BJ (cell line): Measurements from ENCODE around the gene COL16A1. TPM values are rescaled to one million over a fixed set of nuclear protein-coding genes. Genes with fewer than 3 reads are reported as not detected.

Experiments
- CTCF ChIA-PET: fragments of 350-600 bp; formaldehyde crosslinking; extraction: SDS; loops from one replicate; lab custom pipeline; 2021; ENCODE audit warnings: antibody characterized with exemption, inconsistent platforms; lab: Yijun Ruan, JAX
- POLR2A ChIA-PET: fragments of 300-600 bp; sonication (Branson Sonifier 250); formaldehyde crosslinking; extraction: SDS; loops from one replicate; lab custom pipeline; 2021; ENCODE audit warnings: antibody characterized with exemption; lab: Charles Lee
- DNase-seq: peaks from one replicate; pipeline ENCODE4 v3.0.0-alpha.2; 2011; ENCODE audit warnings: low read depth
- H3K27me3 ChIP-seq: 2 replicates; pipeline ENCODE4 v1.6.0; 2011; ENCODE audit warnings: low read length; ENCODE audit not compliant: control insufficient read depth, insufficient read depth
- H3K36me3 ChIP-seq: 2 replicates; pipeline ENCODE4 v1.5.1; 2011; ENCODE audit warnings: low read length; ENCODE audit not compliant: control insufficient read depth, insufficient read depth
- H3K4me3 ChIP-seq: 2 replicates; pipeline ENCODE4 v1.5.1; 2011; ENCODE audit warnings: low read depth, mild to moderate bottlenecking, control low read depth, low read length
- polyA plus RNA-seq: library from polyadenylated mRNA; depleted of rRNA; stranded (reverse); fragments of >200 nt; gene quantifications from 2 replicates; pipeline ENCODE4 v1.2.3, GENCODE V29; 2011
- TF ChIP-seq, protein P1 (sequence below): IDR thresholded peaks from 2 replicates; pipeline ENCODE4 v1.5.1; 2011; ENCODE audit warnings: low read depth, mild to moderate bottlenecking, control low read depth, inconsistent platforms, low read length, moderate library complexity; ENCODE audit not compliant: insufficient read depth

Gene COL16A1
- polyA plus RNA-seq, 1 experiment = 123 TPM

DNA sequence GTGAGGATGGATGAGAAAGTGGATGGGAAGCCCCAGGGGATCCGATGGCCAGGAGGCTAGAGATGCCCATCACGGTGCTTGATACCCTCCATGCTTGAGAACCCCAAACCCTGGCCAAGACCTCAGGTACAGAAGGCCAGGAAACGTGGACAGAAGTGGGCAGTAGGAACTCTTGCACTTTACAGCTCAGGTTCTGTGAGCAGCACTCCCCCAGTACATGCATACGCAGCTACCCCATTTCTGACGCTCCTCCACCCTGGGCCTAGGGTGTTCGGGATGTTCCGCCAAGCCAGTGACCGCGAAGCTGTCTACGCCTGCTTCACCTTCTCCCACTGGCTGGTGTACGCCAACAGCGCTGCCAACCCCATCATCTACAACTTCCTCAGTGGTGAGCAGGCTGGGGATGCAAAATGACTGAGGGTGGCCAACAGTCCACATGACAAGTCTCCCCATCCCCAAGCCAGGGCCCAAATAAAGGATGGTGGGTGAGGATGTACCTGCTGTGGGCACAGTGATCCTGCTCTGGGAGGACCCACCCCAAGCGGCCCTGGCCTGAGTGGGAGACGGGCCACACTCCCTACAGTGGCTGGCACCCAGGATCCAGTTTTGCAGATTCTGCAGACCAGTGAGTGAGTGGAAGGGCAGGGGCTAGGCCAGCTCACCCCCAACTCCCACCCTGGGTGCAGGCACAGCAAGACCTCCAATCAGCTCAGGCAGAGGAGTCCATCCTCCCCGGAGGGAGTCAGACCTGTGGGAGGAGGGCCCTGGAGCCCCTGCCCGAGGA, 78.9 kb downstream of the COL16A1 start:
- ChIA-PET POLR2A (no interaction called here), CTCF (interaction anchor here (0.5 to 1.5 kb wide), 4 partner anchors 8 to 165 kb away, joined by 3 to 4 read pairs (median 4); no protein-coding TSS in a partner anchor)
- Histone ChIP-seq H3K27me3 (no peaks in the 10 kb centered on the region), H3K4me3 (no peak overlapping the region), H3K36me3 (peaks cover 12% of the 10 kb centered on the region)
- TF ChIP-seq, protein P1, sequence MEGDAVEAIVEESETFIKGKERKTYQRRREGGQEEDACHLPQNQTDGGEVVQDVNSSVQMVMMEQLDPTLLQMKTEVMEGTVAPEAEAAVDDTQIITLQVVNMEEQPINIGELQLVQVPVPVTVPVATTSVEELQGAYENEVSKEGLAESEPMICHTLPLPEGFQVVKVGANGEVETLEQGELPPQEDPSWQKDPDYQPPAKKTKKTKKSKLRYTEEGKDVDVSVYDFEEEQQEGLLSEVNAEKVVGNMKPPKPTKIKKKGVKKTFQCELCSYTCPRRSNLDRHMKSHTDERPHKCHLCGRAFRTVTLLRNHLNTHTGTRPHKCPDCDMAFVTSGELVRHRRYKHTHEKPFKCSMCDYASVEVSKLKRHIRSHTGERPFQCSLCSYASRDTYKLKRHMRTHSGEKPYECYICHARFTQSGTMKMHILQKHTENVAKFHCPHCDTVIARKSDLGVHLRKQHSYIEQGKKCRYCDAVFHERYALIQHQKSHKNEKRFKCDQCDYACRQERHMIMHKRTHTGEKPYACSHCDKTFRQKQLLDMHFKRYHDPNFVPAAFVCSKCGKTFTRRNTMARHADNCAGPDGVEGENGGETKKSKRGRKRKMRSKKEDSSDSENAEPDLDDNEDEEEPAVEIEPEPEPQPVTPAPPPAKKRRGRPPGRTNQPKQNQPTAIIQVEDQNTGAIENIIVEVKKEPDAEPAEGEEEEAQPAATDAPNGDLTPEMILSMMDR = no peak
- DNase-seq = no peak

DNA sequence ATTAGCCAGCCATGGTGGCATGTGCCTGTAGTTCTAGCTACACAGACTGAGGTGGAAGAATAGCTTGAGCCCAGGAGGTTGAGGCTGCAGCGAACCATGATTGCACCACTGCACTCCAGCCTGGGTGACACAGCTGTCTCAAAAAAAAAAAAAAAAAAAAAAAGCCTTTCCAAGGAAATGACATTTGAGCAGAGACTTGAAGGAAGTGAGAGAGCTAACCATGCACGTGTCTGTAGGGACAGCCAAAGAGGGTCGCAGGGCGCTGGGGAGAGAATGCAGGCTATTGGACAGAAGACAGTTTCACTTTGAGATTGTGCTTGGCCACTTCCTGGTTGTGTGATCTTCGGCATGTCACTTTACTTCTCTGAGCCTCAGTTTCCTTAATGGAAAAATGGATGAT, 79.5 kb downstream of the COL16A1 start:
- CTCF ChIA-PET = no interaction called here
- TF ChIP-seq, protein P1 = no peak
- no peak for DNase-seq
- no peak overlapping the region for H3K4me3 ChIP-seq
- peaks cover 10% of the 10 kb centered on the region for H3K36me3 ChIP-seq
- no peaks in the 10 kb centered on the region for H3K27me3 ChIP-seq
- POLR2A ChIA-PET = no interaction called here

DNA sequence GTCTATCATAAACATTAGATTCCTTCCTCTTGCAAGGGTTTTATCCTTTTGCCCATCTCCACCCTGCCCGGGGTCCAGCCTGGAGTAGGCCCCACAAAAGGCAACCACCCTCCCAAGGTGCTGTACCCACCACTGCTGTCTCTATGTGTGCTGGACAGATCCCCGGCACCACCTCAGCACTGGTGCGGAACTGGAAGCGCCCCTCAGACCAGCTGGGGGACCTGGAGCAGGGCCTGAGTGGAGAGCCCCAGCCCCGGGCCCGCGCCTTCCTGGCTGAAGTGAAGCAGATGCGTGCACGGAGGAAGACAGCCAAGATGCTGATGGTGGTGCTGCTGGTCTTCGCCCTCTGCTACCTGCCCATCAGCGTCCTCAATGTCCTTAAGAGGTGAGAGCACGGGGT, 80.5 kb downstream of the COL16A1 start:
- ChIA-PET CTCF (interaction anchor here (1.4 kb wide), 1 partner anchor 10 kb away, joined by 3 read pairs; no protein-coding TSS in a partner anchor), POLR2A (no interaction called here)
- DNase-seq = no peak
- Histone ChIP-seq H3K27me3 (0 out of 2 replicates have a peak, but pooled peaks cover 2% of the 10 kb centered on the region), H3K36me3 (peaks cover 6% of the 10 kb centered on the region), H3K4me3 (no peak overlapping the region)
- TF ChIP-seq, protein P1 = no peak

DNA sequence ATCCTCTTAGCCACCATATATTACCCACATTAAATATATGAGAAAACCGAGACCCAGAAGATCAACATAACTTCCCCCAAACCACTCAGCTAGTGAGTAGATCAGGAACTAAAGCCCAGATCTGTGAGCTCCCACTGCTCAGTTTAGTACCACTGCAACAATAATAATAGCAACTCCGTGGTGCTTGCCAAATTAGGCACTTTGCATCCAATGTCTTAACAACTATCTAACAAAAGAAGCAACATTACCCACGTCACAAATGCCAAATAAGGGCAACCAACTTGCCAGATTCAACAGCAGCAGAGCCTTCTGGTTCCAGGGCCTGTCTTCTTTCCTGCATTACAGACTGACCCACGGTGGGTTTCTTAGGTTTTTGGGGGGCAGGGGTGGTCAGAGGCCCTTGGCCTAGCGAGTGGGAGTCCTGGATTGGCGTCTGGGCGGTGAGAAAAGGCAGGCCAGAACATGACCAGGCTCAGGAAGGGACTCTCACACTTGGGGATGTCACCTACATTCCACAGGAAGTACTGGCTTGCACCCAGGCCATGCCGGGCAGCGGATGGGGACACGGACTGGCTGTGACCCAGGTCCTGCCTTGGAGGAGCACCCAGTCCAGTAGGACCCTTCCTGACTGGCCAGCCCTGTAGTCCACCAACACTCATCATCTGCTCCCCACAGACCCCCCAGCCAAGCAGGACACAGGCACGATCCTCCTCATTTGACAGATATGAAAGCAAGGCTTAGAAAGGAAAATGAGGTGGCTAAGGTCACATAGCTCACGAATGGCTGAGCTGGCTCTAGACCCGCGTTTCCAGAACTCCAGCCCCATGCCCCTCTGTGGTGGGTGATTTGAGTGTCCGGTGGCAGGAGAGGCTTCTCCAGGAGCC, 81.7 kb downstream of the COL16A1 start:
- Histone ChIP-seq H3K36me3 (peaks cover 2% of the 10 kb centered on the region; the same call in 1 of the 2 replicates), H3K4me3 (no peak overlapping the region), H3K27me3 (peaks cover 3% of the 10 kb centered on the region)
- DNase-seq = no peak
- CTCF ChIA-PET = interaction anchor here (0.6 to 1.4 kb wide), 2 partner anchors 11 to 12 kb away, joined by 3 read pairs; no protein-coding TSS in a partner anchor
- POLR2A ChIA-PET = no interaction called here
- TF ChIP-seq, protein P1 = no peak

DNA sequence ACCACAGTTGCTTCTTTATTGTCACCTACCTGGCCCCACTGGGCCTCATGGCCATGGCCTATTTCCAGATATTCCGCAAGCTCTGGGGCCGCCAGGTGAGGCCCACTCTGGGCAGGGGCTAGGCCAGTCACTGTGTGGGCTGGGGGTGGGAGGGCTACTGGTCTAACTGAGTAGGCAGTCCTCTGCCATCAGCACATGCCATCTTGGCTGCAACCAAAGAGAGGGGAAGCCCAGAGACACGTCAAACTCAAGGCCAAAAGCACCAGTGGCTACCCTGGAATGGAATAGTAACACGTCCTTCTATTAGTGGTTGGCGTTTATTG, 82.4 kb downstream of the COL16A1 start:
- no peak for DNase-seq

More for the DNA sequence above, 82.4 kb downstream of the COL16A1 start:
- Histone ChIP-seq H3K36me3 (no peaks in the 10 kb centered on the region), H3K27me3 (peaks cover 8% of the 10 kb centered on the region), H3K4me3 (no peak overlapping the region)
- ChIA-PET CTCF (interaction anchor here (0.6 kb wide), 1 partner anchor 12 kb away, joined by 3 read pairs; no protein-coding TSS in a partner anchor), POLR2A (no interaction called here)
- TF ChIP-seq, protein P1 = no peak
